ENCODE results near the gene VPS50. TPM values are rescaled to one million over a fixed set of nuclear protein-coding genes. Genes with fewer than 3 reads are reported as not detected.

VPS50 gene
- total and polyA plus RNA-seq, 12 donors = 4.8 to 25.6 (median 18.4) TPM

DNA sequence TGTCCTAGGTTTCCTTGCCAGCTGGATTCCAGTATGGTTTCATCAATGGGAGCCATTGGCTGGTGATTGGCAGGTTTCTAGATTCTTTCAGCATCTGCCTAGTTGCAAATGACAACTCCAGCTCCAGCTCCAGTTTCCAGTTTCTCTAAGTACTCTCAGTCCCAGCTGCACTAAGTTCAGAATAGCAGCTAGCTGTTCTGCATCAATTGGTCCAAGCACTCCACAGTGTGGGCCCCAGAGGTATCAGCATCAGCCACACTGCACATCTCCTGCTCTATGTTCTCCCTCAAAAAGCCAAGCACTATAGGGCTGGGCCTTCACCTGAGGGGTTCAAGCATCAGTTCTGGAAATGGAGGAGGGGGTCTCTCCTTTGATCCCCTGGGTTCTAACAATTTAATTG is 143.4 kb downstream of the VPS50 start:
- Histone ChIP-seq H3K36me3 (no peaks in the 10 kb centered on the region), H3K4me1 (no peaks in the 10 kb centered on the region), H3K27me3 (no peaks in the 10 kb centered on the region), H3K9me3 (peaks cover 0 to 7% (median 0%) of the 10 kb centered on the region in 11 donors), H3K4me3 (no peak overlapping the region), H3K27ac (no peak overlapping the region)
- DNase-seq (no peak), ATAC-seq (no peak)
- TF ChIP-seq, protein P1, sequence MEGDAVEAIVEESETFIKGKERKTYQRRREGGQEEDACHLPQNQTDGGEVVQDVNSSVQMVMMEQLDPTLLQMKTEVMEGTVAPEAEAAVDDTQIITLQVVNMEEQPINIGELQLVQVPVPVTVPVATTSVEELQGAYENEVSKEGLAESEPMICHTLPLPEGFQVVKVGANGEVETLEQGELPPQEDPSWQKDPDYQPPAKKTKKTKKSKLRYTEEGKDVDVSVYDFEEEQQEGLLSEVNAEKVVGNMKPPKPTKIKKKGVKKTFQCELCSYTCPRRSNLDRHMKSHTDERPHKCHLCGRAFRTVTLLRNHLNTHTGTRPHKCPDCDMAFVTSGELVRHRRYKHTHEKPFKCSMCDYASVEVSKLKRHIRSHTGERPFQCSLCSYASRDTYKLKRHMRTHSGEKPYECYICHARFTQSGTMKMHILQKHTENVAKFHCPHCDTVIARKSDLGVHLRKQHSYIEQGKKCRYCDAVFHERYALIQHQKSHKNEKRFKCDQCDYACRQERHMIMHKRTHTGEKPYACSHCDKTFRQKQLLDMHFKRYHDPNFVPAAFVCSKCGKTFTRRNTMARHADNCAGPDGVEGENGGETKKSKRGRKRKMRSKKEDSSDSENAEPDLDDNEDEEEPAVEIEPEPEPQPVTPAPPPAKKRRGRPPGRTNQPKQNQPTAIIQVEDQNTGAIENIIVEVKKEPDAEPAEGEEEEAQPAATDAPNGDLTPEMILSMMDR (IDR thresholded peaks at IDR 0.05) = no peak
- intact Hi-C loops (cut with DNase I) = no loop called here

DNA sequence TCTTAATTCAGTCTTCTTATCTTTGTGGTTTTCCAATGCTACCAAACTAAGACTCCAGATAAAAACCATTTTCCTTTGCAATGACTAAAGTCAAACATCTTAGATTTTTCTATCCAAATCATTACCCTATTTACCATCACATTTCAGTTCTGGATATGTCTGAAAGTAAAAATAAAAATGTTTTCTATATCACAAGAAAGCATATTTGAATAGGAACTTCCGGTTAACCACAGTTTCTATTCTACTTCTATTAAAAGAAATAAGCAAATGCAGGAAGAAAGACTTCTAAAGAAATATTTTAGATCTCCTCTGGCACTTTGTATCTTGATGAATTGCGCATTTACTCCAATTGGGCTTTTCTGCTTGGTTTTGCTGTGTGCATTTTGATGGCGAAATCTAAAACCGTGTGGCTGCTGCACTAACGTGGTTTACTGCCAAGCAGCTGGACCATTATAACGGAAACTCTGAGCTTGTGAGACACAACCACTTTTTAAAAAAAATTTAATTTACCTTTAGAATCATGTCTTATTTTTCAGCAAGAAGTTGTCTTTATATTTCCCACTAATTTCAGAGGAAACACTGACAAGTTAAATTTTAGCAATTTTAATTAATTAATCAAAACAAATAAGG is 146.1 kb downstream of the VPS50 start:
- Histone ChIP-seq H3K4me3 (no peak overlapping the region), H3K27ac (no peak overlapping the region), H3K36me3 (no peaks in the 10 kb centered on the region), H3K4me1 (no peaks in the 10 kb centered on the region), H3K27me3 (no peaks in the 10 kb centered on the region), H3K9me3 (peaks cover 0 to 11% (median 0%) of the 10 kb centered on the region in 11 donors)
- ATAC-seq = no peak
- DNase-seq = no peak
- WGBS, 2 donors = 76 to 82% methylated on average over 6 of the region's 6 CpGs
- intact Hi-C loops (cut with DNase I) = no loop called here
- TF ChIP-seq, protein P1 (IDR thresholded peaks at IDR 0.05) = no peak

- Histone ChIP-seq H3K4me1 (no peaks in the 10 kb centered on the region), H3K4me3 (no peak overlapping the region), H3K27me3 (no peaks in the 10 kb centered on the region), H3K9me3 (peaks cover 0 to 11% (median 0%) of the 10 kb centered on the region in 11 donors), H3K36me3 (no peaks in the 10 kb centered on the region), H3K27ac (no peak overlapping the region)
- DNase-seq = no peak
- intact Hi-C loops (cut with DNase I) = no loop called here
- WGBS, 2 donors = 85 to 87% methylated on average over 3 of the region's 3 CpGs
- no peak for ATAC-seq
- TF ChIP-seq, protein P1 (IDR thresholded peaks at IDR 0.05) = no peak
These were observed 150.2 kb downstream of the VPS50 start for GRCh38 chr7:93382362-93382761.

GRCh38 chr7:93390660-93391059 is 158.5 kb downstream of the VPS50 start:
- H3K27ac ChIP-seq = no peak overlapping the region
- no peaks in the 10 kb centered on the region for H3K36me3 ChIP-seq
- ATAC-seq (no peak), DNase-seq (no peak)
- H3K4me3 ChIP-seq = no peak overlapping the region
- TF ChIP-seq, protein P1 (IDR thresholded peaks at IDR 0.05) = no peak
- intact Hi-C loops (cut with DNase I) = no loop called here
- 89 to 93% methylated on average over 3 of the region's 3 CpGs for WGBS, 2 donors
- peaks cover 0 to 7% (median 0%) of the 10 kb centered on the region in 7 donors for H3K27me3 ChIP-seq
- no peaks in the 10 kb centered on the region for H3K9me3 ChIP-seq
- H3K4me1 ChIP-seq = no peaks in the 10 kb centered on the region
